GM15510 (cell line): Measurements from ENCODE around the gene TPRN.

Source experiments
- POLR2A ChIP-seq: IDR thresholded peaks from 3 replicates; pipeline ENCODE4 v1.6.1; 2011; ENCODE audit warnings: borderline replicate concordance; ENCODE audit not compliant: insufficient read length; ENCODE audit errors: extremely low read depth

The TPRN gene

GRCh38 chr9:137145731-137146526 is 54.6 kb downstream of the TPRN start:
- TF ChIP-seq POLR2A = no peak

- no peak for TF ChIP-seq POLR2A
Measured at GRCh38 chr9:137143459-137143858, 57.1 kb downstream of the TPRN start.

GRCh38 chr9:137141976-137142936 is 58.3 kb downstream of the TPRN start:
- TF ChIP-seq POLR2A = no peak
